Activated CD8-positive, alpha-beta memory T cell treated with anti-CD3 and anti-CD28 coated beads, Interleukin-2, amount 50 U/mL, for 24 hours (primary cell): ENCODE measurements around the gene FAM53B.

Experiments
- DNase-seq: peaks from one replicate; pipeline ENCODE4 v3.0.0-alpha.2; 2020; ENCODE audit errors: extremely low read depth

FAM53B gene

DNA sequence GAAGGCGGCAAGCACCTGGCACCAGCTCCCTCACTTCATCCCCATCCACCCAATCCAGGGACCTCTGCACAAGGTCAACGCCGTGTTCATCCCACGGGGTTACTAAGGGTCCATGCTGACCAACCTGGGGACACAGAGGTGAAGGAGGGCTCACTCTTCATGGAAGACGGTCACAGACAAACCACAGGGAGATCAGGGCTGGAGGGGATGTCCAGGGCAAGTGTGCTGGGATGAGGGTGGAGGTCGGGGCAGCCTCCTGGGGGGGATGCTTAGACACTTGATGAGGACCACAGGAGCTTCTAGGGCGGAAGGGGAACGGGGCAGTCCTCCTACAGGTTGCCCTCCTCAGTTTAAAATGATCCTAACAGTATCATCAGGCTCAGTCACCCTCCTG lies 46.7 kb downstream of the FAM53B start:
- DNase-seq = no peak

DNA sequence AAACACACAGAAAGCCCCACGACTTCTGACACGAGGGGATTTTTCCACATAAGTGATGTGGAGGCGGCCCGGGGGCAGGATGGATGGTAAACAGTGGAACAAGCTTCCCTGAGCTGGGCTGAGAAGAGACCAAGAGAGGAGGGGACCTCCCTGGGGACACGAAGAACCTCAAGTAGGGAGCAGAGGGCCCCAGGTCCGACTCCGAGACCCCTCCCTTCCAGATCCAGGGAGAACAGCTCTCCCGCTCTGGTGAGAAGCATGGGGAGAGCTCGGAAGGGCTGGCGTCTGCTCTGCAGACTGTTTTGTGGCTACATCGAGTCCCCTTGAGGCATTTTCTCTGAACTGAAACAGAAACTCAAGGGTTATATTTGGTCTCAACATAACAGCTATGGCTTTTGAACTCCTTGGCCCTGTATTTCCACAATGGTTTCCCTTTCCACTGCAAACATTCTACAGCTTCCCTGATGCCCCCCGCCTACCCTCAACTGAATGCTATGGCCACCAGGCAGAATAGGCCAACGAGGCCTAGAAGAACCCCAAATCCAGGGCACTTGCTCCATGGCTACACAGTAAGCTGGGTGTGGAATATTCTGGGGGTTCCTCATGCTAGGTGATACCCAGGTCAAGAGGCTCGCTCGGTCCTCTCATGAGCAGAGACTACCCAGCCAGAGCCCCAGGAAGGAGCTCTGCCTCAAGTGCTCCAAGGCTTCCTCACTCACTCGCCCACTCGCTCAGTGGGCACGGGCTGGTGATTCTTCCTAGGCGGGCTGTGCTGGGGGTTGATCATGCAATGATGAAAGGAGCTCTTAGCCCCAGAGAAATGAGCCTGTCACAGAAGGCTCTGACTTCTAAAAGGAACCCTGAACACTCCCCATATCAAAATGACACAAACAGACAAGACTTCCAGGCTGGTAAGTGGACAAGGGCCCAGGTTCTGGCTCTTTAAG lies 47.5 kb downstream of the FAM53B start:
- DNase-seq = no peak

DNA sequence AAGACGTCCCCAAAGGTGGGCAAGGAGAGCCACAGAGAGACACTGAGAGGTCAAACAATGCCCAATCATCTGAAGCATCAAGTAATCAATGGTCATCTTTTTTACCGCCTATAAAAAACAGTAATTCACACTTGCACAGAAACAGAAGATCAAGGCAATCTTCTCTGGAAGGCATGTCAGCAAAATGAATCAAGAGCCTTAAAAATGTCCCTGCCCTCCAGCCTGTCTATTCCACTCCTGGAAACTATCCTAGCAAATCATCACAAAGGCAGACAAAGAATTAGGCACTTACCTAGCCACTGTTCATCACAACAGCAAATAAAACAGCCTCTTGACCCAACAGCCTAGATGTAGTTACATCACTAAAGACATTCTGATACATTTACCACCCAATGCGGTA lies 48.9 kb downstream of the FAM53B start:
- DNase-seq = no peak

DNA sequence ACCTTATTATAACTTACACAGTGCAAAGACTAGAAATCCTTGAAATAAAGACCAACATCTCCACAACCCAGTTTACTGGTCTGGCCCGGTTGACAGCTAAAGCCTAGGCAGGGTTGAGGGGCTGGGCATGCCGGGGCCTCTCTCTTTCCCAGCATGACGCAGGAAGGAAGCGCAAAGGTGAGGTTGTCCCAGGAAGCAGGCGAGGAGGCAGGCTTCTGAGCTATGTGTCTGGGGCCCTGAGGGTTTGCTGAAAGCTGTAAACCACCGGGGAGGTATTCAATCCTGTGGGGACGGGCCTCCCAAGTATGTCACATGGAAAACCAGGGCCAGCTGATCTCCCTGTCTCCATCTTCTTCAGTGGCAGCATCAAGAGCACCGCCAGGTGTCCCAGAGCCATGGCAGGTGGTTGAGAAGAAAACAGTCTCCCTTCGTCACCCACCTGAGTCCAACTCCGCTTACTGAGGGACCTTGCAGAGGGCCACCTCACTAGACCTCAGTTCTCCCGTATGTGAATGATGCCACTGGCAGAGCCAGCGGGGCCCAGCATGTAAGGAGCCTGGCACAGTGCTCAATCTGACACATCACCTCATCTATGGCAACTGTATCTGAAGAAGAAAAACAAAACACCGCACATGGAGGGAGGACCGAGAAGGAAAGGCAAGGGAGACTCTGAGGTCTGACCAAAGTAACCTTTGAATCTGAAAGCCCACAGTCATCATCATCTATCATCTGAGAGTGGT lies 49.5 kb downstream of the FAM53B start:
- DNase-seq = no peak

DNA sequence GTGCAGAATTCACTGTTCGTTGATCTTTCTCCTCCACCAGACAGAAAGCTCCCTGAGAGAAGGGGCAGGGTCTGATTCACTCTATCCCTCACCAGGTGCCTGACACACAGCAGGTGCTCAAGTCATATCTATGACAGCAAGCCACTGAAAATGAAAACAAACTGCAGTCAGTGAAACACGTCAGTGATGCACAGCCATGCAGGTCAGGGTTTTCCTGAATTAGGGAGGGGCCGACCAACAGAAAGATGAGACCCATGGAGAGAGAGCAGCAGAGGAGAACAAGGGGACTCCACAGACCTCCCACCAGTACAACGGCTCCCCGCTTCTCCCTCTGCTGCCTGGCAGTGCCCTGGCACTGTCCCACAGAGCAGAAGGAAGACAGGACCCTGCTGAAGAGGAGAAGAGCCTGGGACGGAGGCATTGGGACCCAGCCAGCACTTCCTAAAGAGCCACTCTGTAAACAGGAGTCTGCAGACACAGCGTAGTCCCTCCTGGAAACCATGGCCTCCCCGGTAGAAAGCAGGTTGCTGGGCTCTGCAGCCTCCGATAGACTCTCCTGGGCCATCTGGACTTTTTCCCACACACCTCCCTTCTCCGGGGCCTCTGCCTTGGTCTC lies 50.3 kb downstream of the FAM53B start:
- no peak for DNase-seq

DNA sequence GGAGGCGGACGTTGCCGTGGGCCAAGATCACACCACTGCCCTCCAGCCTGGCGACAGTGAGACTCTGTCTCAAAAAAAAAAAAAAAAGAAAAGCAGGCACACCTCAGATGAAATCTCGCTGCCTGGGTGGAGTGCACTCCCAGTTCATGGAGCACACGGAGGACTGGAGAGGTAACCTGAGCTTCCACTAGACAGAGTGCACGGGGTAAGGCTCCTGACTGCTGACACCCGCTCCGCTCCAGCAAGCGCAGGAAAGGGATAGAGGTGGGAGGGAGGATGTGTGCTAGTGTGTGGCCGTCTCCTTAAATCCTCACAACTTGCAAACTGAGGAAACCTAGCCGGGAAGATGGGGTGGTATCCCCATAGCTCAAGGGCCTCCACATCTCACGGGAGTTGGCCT lies 50.8 kb downstream of the FAM53B start:
- no peak for DNase-seq

DNA sequence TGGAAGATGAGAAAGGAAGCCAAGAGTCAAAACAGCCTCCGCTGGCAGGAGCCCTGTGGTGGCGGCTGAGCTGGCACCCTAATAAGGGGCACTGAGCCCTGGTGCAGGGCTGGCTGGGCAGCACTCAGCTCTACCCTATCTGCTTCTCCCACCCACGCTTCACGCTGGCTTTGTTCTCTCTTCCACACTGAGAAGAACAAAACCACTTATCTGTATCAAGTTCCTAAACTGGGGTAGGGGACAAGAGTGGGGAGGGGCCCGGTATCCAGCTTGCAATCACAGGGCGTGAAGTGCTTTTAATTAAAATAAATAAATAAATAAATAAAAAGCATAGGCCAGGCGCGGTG lies 52.1 kb downstream of the FAM53B start:
- no peak for DNase-seq

DNA sequence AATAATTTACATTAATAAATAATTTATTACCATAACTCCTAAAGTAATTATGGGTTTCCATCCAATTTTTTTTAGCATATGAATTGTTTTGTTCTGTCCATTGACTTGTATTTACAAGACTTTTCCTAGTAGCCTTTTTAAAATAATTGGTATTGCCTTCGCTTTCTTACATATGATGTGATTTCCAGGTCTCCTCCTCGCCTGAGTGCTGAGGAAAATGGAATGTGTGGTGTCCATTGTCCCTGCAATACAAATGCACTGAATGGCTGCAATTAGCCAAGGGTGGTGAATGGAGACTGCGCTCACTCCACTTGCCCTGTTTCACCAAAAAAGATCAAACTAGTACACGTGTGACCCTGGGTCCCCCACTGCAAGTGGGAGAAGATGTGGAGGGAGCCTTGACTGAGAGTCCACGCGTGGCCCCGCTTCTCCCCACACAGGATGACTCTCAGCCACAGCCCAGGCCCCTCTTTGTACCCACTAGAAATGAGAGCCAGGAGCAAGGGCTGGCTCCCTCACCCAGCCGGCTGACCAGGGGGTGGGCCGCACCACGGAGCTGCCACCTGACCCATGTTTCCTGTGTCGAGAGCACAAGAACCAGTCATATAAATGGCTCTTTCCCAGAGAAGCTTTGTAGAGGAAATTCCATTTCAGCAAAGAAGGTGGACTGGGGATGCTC lies 52.6 kb downstream of the FAM53B start:
- DNase-seq = no peak

DNA sequence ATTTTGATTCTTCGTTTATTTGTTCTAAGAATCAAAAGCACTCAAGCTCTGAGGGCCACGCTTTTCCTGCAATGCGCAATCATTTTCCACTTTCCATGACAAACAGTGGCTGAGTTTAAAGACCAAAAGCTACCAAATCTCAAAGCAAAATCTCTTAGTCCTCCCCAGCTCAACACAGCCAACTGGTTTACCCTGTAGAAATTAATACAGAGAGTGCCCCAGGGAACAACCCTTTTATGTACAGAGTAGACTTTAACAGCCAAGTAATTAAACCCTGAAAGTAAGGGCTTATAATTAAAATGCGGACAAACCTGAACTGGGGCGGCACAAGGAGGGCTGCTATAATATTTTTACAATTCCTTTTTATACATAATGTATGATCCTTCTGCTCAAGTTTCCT lies 53.2 kb downstream of the FAM53B start:
- no peak for DNase-seq

DNA sequence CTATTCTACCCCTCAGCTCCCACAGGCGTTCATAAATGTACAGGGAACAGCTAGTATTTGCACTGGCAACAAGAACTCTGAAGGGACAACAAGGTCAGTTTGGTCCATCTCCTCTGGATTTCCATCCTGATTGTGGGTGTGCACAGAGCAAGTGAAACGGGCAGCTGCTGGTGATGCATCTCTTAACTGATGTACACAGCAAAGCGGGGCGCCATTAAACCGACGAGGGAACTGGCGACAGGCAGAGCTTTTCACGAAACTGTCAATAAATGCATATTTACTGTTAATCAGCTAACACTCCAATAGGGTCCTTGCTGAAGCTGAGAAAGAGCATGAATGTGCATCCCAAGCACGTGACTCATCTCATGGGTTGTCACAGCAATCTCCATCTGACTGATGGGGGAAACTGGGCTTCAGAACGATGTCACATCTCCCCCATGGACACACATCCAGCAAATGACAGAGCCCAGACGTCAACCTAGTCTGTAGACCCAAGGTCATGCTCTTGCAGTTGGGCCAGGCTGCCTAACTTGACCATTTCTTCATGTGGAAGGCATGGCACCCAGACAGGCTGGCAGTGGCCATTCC lies 54.2 kb downstream of the FAM53B start:
- no peak for DNase-seq

DNA sequence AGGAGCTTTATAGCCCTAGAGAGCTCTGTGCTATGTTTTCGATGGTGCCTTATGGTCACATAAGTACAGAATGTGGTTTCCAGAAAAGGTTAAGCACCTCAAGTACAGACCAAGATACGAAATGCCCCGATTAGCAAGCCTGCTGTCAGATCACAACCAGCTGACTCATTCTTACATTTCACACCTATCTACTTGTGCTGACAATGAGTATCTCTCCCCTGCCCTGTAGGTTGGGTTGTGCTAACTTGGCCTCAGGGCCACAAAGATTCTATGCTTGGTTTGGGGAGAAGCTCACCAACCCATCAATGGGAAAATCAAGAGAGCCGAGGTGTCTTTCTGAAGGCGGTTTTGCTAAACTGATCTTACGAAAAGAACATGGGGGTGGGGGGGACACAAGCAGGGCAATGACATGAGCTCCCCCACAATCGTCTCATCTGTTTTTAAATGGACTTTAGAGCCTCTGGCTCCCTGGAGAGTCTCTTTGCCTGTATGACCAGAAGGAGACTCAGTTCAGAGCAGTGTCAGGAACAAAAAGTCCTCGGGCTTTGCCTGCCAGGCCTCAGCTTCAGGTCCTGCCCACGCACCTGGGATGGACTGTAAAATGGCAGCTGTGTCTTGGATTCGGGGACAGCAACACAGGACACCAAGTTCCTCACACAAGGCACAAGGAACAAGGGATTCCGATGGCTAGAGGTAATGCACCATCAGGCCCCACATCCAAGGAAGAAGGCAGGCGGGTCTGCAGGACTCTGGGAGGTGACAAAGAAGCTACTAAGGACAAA lies 55.1 kb downstream of the FAM53B start:
- DNase-seq = no peak

DNA sequence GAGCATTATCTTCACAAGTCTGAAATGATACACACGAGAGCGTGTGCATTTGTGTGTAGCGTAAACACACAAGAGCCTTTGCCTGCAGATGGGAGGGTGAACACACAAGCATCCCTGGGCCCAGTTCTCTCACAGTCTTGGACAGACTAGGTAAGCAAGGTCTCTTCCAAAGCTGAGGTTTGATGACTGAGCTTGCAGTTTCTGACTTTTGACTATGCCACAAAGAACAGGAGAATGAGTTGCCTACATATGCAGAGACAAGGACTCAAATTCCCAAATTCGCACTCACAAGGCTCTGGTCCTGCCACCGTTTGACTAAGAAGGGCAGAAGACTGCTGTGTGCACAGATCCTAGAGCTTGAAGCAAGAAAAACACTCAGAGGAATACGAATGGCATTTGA lies 55.8 kb downstream of the FAM53B start:
- no peak for DNase-seq

DNA sequence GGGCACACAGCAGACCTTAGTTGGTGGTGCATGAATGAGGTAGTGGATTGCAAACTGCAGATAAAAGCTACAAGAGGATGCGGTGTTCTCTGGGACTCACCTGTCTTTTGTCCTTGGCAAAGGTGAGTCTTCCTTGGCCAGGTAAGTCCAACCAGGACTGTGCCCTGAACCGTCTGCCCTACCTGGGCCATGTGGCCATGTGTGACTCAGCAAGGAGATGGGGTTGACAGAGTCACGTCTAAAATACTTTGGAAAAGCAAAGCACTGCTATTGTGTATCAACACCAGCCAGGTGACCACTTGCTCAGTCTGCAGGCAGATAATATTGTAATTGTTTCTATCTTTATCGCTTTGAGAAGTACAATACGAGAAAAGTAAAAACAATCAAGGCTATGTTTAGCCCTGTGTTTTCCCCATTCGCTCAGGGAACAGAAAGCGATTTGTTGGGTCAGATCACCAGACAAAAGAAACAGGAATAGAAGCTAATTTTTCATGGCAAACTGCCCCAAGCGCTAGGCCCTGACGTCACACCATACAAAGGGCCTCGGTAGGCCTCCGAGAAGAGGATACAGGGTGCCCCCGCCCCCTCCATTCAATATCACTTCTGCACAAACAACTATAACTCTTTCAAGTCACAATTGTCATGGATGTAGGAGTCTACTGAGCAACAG lies 57.3 kb downstream of the FAM53B start:
- DNase-seq = no peak

DNA sequence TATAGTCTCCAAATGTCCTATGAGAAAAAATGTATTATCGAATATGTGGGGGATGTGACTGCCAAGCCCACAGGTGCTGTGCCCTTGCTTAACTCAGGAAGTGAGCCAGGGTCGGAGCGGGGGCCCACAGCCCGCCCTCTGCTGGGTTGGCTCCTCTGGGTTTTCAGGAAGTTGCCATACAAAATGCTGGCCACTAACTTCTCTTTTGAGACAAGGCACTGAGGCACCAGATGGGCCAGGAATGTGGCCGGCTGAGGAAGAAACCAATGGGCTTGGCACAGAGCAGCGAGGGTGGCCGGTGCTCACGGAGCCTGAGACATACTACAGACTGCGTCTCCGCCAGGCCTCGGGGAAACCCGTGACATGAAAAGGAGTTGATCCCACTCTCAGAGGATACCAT lies 58.9 kb downstream of the FAM53B start:
- DNase-seq = no peak

DNA sequence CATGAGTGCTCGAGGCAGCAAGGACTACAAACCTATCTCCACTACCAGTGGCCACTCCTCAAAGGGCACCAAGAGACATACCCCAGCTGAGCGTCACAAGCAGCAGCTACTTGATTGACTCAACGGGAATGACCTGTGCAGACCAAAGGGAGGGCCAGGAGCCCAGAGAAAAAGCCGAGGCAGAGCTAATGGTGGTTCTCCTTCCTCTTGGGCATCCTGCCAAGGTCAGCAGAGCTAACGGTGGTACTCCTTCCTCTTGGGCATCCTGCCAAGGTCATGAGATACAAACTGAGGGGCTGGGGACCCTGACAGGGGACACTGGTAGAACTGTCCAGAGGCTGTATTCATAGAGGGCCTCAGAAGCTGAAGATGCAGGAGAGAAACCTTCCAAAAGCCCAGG lies 60.4 kb downstream of the FAM53B start:
- no peak for DNase-seq

DNA sequence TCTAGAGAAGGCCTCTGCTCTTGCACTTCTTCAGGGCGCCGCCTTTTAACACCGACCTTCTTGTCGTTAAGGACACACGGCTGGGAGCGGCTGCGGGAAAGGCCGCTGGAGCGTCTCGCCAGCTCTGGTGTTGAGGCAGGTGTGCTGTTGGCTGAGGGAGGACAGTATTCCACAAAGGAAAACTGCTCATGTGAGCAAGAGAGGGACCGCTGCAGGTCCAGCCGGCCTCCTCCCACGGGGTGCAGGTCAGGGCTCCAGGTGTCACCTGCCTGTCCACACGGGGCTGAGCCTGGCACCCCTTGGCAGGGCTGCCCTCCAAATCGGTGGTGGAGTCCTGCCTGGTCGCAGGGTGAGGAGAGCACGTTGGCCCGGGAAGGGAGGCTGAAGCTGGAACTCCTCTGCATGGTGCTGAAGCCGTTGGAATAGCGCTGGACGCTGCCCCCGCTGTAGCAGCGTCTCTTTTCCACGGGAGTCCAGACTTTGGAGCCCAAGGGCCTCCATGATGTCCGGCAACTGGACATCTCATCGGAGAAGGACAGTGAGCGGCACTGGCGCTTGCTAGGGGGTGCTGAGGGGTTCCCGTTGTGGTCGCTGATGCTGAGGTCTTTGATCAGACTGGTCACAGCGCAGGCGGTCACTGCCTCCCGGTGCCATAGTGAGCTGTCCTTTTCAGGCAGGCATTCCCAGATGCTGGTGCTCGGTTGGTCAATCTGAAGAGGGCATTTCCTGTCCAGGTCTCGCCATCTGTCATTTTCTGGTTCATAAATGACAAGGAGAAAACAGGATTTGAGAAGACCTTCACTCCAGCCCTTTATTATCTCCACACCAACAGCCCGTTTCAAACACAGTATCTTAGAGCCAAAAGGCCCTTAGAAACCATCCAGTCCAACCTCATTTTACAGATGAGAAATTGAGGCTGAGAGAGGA lies 62.3 kb downstream of the FAM53B start:
- no peak for DNase-seq

DNA sequence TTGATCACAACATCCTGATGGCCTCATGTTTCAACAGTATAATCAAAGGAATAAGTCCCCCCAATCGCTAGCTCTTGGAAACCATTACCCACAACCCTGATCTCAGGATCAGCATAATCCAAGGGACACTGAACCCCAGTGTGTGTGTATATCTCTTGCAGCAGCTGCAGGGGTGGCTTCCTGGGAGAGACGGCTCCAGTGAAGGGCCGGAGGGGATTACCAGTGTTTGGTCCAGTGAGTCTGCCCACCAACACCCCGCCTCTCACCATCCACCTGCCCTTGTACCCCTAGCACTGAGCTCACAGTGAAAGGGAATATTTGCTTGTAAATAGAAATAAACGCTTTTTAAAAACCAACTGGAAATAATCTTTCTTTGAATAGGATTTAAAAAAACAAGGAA lies 63.1 kb downstream of the FAM53B start:
- no peak for DNase-seq

DNA sequence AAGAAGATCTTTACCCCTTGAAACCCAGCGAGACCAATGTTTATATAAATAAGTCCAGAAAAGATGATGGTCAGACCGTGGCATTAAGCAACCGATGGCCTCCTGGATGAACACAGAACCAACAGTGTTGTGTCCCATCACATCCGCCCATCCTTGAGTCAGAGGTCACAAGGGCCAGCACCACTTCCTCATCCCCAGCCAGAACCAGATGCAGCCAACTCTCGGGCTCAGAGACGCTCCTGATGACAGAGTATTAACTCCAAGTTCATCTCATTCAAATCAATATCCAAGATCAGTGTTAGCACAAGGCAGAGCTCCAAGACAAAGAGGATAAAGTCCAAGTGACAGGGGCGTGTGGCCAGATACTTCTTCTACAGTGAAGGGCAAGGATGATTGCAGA lies 63.5 kb downstream of the FAM53B start:
- no peak for DNase-seq

DNA sequence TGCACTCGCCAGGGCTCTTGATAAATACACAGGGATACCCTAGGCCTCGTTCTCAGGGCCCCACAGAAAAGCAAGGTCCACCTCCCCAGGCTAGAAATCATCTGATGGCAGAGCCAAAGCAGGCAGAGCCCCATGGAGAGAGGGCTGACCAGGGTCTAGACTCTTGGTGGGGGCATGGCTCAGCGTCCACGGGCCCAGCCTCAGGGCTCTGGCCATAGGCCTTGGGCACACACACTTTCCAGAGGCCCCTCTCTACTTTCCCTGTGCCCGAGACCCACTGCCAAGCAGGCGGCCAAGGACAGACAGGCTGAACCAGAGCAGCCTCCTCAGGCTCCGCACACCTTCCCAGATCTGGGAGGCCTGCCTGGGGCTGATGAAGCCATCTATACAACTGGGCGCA lies 64.8 kb downstream of the FAM53B start:
- no peak for DNase-seq
